OCI-LY1 (cell line): ENCODE results near the gene PTCH1.

Experiments used
- CTCF ChIP-seq: fragments of 200-600 bp; sonication (generic), shearing (Covaris generic); IDR thresholded peaks from 2 replicates; pipeline ENCODE4 v1.5.1; 2017; ENCODE audit warnings: mild to moderate bottlenecking, antibody characterized with exemption, low read length, moderate library complexity, mixed read lengths
- EZH2 ChIP-seq: fragments of 200-600 bp; sonication (generic), shearing (Covaris generic); IDR thresholded peaks from 2 replicates; pipeline ENCODE4 v1.8.0; 2017; ENCODE audit warnings: borderline replicate concordance, mixed run types, mild to moderate bottlenecking, antibody characterized with exemption, low read length, moderate library complexity, mixed read lengths

DNA sequence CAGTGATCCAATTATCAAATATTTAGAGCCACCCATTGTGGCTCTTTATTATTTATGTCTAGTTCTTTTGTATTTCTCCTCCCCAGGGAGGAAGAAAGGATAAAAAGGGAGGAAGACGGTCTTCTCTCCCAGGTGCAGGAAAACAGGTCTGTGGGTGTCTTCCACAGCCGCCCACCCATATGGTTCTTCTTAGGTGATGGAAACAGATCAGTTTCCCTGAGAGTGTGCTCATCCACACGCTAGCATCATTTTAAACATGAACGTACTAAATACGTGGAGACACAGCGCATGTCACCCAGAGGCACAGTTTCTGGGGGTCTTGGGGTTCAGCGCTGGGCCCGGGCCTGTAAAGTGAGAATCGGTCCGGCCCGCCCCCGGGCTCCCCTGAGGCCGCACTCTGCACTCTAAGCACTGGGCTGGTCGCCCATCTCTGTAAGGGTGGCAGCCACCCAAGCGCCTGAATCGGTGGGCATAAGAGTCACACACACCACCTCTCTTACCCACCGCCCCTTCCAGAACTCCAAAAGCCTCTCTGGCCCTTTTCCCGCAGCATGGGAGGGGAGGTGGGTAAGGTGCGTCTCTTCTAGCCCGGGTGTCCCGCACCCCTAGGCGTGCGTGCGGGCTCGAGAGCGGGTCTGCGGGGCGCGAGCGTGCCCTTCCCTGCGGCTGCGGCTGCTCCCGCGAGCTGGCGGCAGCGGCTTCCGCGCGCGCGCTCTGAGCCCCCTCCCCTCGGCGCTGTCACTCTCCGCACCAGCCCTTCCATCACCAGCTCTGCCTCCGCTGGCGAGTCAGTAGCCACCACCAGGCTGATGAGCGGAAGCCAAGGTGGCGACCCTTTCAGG, 1.3 kb downstream of the PTCH1 start:
- no peak for TF ChIP-seq CTCF
- TF ChIP-seq EZH2: no peak
